ENCODE measurements around the gene SPATA31C1.

The SPATA31C1 gene

GRCh38 chr9:87876708-87877107 lies 41.1 kb upstream of the SPATA31C1 start:
- H3K4me3 ChIP-seq (ENCODE audit: low read depth in 1 of 2, low read length in 2 of 2) = no peak overlapping the region
- no peaks in the 10 kb centered on the region for H3K36me3 ChIP-seq (ENCODE audit: control insufficient read depth in 1 of 2, insufficient read depth in 2 of 2, low read length in 2 of 2)
- peaks cover 32 to 38% of the 10 kb centered on the region in 2 donors for H3K4me1 ChIP-seq (ENCODE audit: control insufficient read depth in 1 of 2, insufficient read depth in 2 of 2, low read length in 2 of 2)
- H3K9me3 ChIP-seq (ENCODE audit: control insufficient read depth in 1 of 2, low read length in 2 of 2) = no peaks in the 10 kb centered on the region
- no peak overlapping the region for H3K9ac ChIP-seq (ENCODE audit: low read depth in 1 of 2, low read length in 2 of 2)
- H3K27me3 ChIP-seq (ENCODE audit: control insufficient read depth in 1 of 2, insufficient read depth in 2 of 2, low read length in 2 of 2) = no peaks in the 10 kb centered on the region
- no peak overlapping the region for H3K27ac ChIP-seq (ENCODE audit: low read depth, low read length)

DNA sequence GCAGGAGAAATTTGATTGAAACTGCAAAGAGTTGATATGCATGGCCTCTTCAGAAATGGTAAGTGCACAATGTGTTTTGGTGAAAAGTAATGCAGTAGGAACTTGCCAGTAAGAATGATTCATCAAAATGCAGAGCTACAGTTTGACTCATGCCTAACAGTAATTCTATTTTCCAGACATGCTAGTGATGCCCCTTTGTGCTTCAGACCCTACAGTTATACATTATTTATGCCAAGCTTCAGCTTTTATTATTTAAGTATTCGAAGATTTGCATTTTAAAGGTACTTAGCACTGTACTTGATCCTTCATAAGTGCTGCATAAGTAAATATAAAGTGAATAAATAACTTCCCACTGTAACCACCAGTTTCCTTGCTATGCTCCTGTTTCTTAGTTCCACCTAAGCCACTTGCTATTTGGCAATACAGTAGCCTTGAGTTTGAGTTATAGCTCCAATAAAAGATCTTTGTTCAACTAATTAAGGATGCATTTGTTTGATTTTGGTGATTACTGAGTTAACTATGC lies 38.7 kb upstream of the SPATA31C1 start:
- H3K9ac ChIP-seq (ENCODE audit: low read depth in 1 of 2, low read length in 2 of 2) = no peak overlapping the region
- H3K4me3 ChIP-seq (ENCODE audit: low read depth in 1 of 2, low read length in 2 of 2) = no peak overlapping the region
- H3K9me3 ChIP-seq (ENCODE audit: control insufficient read depth in 1 of 2, low read length in 2 of 2) = no peaks in the 10 kb centered on the region
- no peak overlapping the region for H3K27ac ChIP-seq (ENCODE audit: low read depth, low read length)
- H3K36me3 ChIP-seq (ENCODE audit: control insufficient read depth in 1 of 2, insufficient read depth in 2 of 2, low read length in 2 of 2) = no peaks in the 10 kb centered on the region
- H3K4me1 ChIP-seq (ENCODE audit: control insufficient read depth in 1 of 2, insufficient read depth in 2 of 2, low read length in 2 of 2) = peaks cover 23 to 29% of the 10 kb centered on the region in 2 donors
- no peaks in the 10 kb centered on the region for H3K27me3 ChIP-seq (ENCODE audit: control insufficient read depth in 1 of 2, insufficient read depth in 2 of 2, low read length in 2 of 2)

GRCh38 chr9:87880116-87880515 lies 37.6 kb upstream of the SPATA31C1 start:
- no peaks in the 10 kb centered on the region for H3K9me3 ChIP-seq (ENCODE audit: control insufficient read depth in 1 of 2, low read length in 2 of 2)

GRCh38 chr9:87880683-87881082 lies 37.1 kb upstream of the SPATA31C1 start:
- no peaks in the 10 kb centered on the region for H3K36me3 ChIP-seq (ENCODE audit: control insufficient read depth in 1 of 2, insufficient read depth in 2 of 2, low read length in 2 of 2)
- H3K4me3 ChIP-seq (ENCODE audit: low read depth in 1 of 2, low read length in 2 of 2) = no peak overlapping the region
- H3K9me3 ChIP-seq (ENCODE audit: control insufficient read depth in 1 of 2, low read length in 2 of 2) = no peaks in the 10 kb centered on the region
- no peak overlapping the region for H3K27ac ChIP-seq (ENCODE audit: low read depth, low read length)
- H3K9ac ChIP-seq (ENCODE audit: low read depth in 1 of 2, low read length in 2 of 2) = no peak overlapping the region
- H3K4me1 ChIP-seq (ENCODE audit: control insufficient read depth in 1 of 2, insufficient read depth in 2 of 2, low read length in 2 of 2) = peaks cover 14 to 28% of the 10 kb centered on the region in 2 donors
- no peaks in the 10 kb centered on the region for H3K27me3 ChIP-seq (ENCODE audit: control insufficient read depth in 1 of 2, insufficient read depth in 2 of 2, low read length in 2 of 2)

More at GRCh38 chr9:87880116-87880515, 37.6 kb upstream of the SPATA31C1 start:
- H3K27me3 ChIP-seq (ENCODE audit: control insufficient read depth in 1 of 2, insufficient read depth in 2 of 2, low read length in 2 of 2) = no peaks in the 10 kb centered on the region
- no peak overlapping the region for H3K4me3 ChIP-seq (ENCODE audit: low read depth in 1 of 2, low read length in 2 of 2)
- H3K27ac ChIP-seq (ENCODE audit: low read depth, low read length) = no peak overlapping the region
- H3K9ac ChIP-seq (ENCODE audit: low read depth in 1 of 2, low read length in 2 of 2) = no peak overlapping the region
- H3K4me1 ChIP-seq (ENCODE audit: control insufficient read depth in 1 of 2, insufficient read depth in 2 of 2, low read length in 2 of 2) = peaks cover 14 to 28% of the 10 kb centered on the region in 2 donors
- H3K36me3 ChIP-seq (ENCODE audit: control insufficient read depth in 1 of 2, insufficient read depth in 2 of 2, low read length in 2 of 2) = no peaks in the 10 kb centered on the region

GRCh38 chr9:87882627-87883026 lies 35.1 kb upstream of the SPATA31C1 start, which contains the start of gene SPATA31E1:
TSS of gene SPATA31E1 (plus strand) at chr9:87882877. CDS start at chr9:87882892, 15 bp downstream.
- Histone ChIP-seq H3K4me1 (ENCODE audit: control insufficient read depth in 1 of 2, insufficient read depth in 2 of 2, low read length in 2 of 2) (peaks cover 9 to 24% of the 10 kb centered on the region in 2 donors), H3K27ac (ENCODE audit: low read depth, low read length) (no peak within 1 kb of the TSS), H3K36me3 (ENCODE audit: control insufficient read depth in 1 of 2, insufficient read depth in 2 of 2, low read length in 2 of 2) (no peaks in the 10 kb centered on the region), H3K4me3 (ENCODE audit: low read depth in 1 of 2, low read length in 2 of 2) (no peak within 1 kb of the TSS), H3K9ac (ENCODE audit: low read depth in 1 of 2, low read length in 2 of 2) (no peak within 1 kb of the TSS), H3K9me3 (ENCODE audit: control insufficient read depth in 1 of 2, low read length in 2 of 2) (no peaks in the 10 kb centered on the region), H3K27me3 (ENCODE audit: control insufficient read depth in 1 of 2, insufficient read depth in 2 of 2, low read length in 2 of 2) (no peaks in the 10 kb centered on the region)

DNA sequence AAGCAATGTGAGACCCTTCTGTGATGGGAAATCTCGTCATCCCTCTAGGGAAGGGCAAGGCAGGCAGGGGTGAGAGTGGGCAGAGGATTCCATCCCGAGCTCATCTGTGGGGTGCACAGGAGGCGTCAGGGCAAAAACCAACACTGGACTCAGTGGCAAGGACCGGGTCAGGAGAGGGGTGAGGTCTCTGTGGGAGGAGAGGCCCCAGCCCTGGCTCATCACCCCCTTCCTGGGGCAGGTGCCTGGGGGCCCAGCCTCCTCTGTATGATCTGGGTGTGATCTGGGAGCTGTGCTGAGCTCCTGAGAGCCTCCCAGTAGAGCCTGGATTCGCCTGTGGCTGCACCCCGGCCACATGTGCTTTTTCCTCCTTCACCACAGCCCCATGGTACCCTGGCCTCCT lies 34.5 kb upstream of the SPATA31C1 start:
- Histone ChIP-seq H3K9me3 (ENCODE audit: control insufficient read depth in 1 of 2, low read length in 2 of 2) (no peaks in the 10 kb centered on the region), H3K27me3 (ENCODE audit: control insufficient read depth in 1 of 2, insufficient read depth in 2 of 2, low read length in 2 of 2) (no peaks in the 10 kb centered on the region), H3K4me3 (ENCODE audit: low read depth in 1 of 2, low read length in 2 of 2) (no peak overlapping the region), H3K27ac (ENCODE audit: low read depth, low read length) (no peak overlapping the region), H3K4me1 (ENCODE audit: control insufficient read depth in 1 of 2, insufficient read depth in 2 of 2, low read length in 2 of 2) (peaks cover 12 to 24% of the 10 kb centered on the region in 2 donors), H3K9ac (ENCODE audit: low read depth in 1 of 2, low read length in 2 of 2) (no peak overlapping the region), H3K36me3 (ENCODE audit: control insufficient read depth in 1 of 2, insufficient read depth in 2 of 2, low read length in 2 of 2) (no peaks in the 10 kb centered on the region)

- Histone ChIP-seq H3K27ac (ENCODE audit: low read depth, low read length) (no peak overlapping the region), H3K4me1 (ENCODE audit: control insufficient read depth in 1 of 2, insufficient read depth in 2 of 2, low read length in 2 of 2) (peaks cover 8 to 19% of the 10 kb centered on the region in 2 donors), H3K36me3 (ENCODE audit: control insufficient read depth in 1 of 2, insufficient read depth in 2 of 2, low read length in 2 of 2) (no peaks in the 10 kb centered on the region), H3K9me3 (ENCODE audit: control insufficient read depth in 1 of 2, low read length in 2 of 2) (no peaks in the 10 kb centered on the region), H3K9ac (ENCODE audit: low read depth in 1 of 2, low read length in 2 of 2) (no peak overlapping the region), H3K4me3 (ENCODE audit: low read depth in 1 of 2, low read length in 2 of 2) (no peak overlapping the region), H3K27me3 (ENCODE audit: control insufficient read depth in 1 of 2, insufficient read depth in 2 of 2, low read length in 2 of 2) (no peaks in the 10 kb centered on the region)
Measured at GRCh38 chr9:87883990-87884389, 33.8 kb upstream of the SPATA31C1 start.

GRCh38 chr9:87884578-87885459 lies 32.9 kb upstream of the SPATA31C1 start:
- H3K36me3 ChIP-seq (ENCODE audit: control insufficient read depth in 1 of 2, insufficient read depth in 2 of 2, low read length in 2 of 2) = no peaks in the 10 kb centered on the region
- no peak overlapping the region for H3K4me3 ChIP-seq (ENCODE audit: low read depth in 1 of 2, low read length in 2 of 2)
- no peaks in the 10 kb centered on the region for H3K9me3 ChIP-seq (ENCODE audit: control insufficient read depth in 1 of 2, low read length in 2 of 2)
- no peak overlapping the region for H3K27ac ChIP-seq (ENCODE audit: low read depth, low read length)
- no peaks in the 10 kb centered on the region for H3K27me3 ChIP-seq (ENCODE audit: control insufficient read depth in 1 of 2, insufficient read depth in 2 of 2, low read length in 2 of 2)
- no peak overlapping the region for H3K9ac ChIP-seq (ENCODE audit: low read depth in 1 of 2, low read length in 2 of 2)
- peaks cover 6 to 12% of the 10 kb centered on the region in 2 donors for H3K4me1 ChIP-seq (ENCODE audit: control insufficient read depth in 1 of 2, insufficient read depth in 2 of 2, low read length in 2 of 2)

- Histone ChIP-seq H3K27ac (ENCODE audit: low read depth, low read length) (no peak overlapping the region), H3K4me3 (ENCODE audit: low read depth in 1 of 2, low read length in 2 of 2) (no peak overlapping the region), H3K36me3 (ENCODE audit: control insufficient read depth in 1 of 2, insufficient read depth in 2 of 2, low read length in 2 of 2) (no peaks in the 10 kb centered on the region), H3K27me3 (ENCODE audit: control insufficient read depth in 1 of 2, insufficient read depth in 2 of 2, low read length in 2 of 2) (no peaks in the 10 kb centered on the region), H3K4me1 (ENCODE audit: control insufficient read depth in 1 of 2, insufficient read depth in 2 of 2, low read length in 2 of 2) (peaks cover 6% of the 10 kb centered on the region in 2 donors), H3K9ac (ENCODE audit: low read depth in 1 of 2, low read length in 2 of 2) (no peak overlapping the region), H3K9me3 (ENCODE audit: control insufficient read depth in 1 of 2, low read length in 2 of 2) (no peaks in the 10 kb centered on the region)
Measured at GRCh38 chr9:87885484-87886189, 32.1 kb upstream of the SPATA31C1 start.

Measured in duodenal mucosa (tissue), 2 donors.